ENCODE results near the gene UBL4B.
"Not testable (repeated sequence)": the region's sequence is repeated elsewhere in the genome, so short reads cannot be mapped to it uniquely, and the experiment has no call there.

The UBL4B gene

DNA sequence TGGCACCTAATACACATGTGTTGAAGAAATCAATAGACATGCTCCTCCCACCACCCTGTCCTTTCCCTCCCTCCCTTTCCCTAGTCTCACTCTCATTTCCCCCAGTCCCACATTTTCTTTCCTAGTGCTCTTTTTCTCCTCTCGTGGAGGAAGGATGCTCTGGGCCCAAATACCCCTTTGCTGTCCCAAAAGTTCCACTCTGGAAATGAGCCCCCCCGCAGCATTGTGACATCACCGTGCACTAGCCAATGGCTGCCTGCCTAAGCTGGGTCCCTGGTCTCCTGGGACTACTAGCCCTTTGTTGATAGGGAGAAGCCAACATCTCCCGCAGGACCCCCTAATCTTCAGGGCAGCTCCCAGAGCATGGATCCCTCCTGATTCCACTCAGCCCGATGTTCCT is at the start of gene UBL4B:
TSS of gene UBL4B (plus strand) at position 301 of the 400 bp plus-strand sequence. CDS start at position 393, 92 bp downstream.
- no peak for DNase-seq (ENCODE audit: low read depth in 3 of 3)

GRCh38 chr1:110062612-110063011 is 49.6 kb upstream of the UBL4B start:
- no peak for DNase-seq (ENCODE audit: low read depth in 3 of 3)

- no peak for DNase-seq (ENCODE audit: low read depth in 3 of 3)
Observed at GRCh38 chr1:110063781-110064180, 48.5 kb upstream of the UBL4B start.

- DNase-seq (ENCODE audit: low read depth in 3 of 3), result no peak
Observed at GRCh38 chr1:110064576-110065337, 47.5 kb upstream of the UBL4B start.

GRCh38 chr1:110065841-110066240 is 46.4 kb upstream of the UBL4B start:
- DNase-seq (ENCODE audit: low read depth in 3 of 3), result no peak

GRCh38 chr1:110067479-110067892 is 44.8 kb upstream of the UBL4B start:
- no peak for DNase-seq (ENCODE audit: low read depth in 3 of 3)

DNA sequence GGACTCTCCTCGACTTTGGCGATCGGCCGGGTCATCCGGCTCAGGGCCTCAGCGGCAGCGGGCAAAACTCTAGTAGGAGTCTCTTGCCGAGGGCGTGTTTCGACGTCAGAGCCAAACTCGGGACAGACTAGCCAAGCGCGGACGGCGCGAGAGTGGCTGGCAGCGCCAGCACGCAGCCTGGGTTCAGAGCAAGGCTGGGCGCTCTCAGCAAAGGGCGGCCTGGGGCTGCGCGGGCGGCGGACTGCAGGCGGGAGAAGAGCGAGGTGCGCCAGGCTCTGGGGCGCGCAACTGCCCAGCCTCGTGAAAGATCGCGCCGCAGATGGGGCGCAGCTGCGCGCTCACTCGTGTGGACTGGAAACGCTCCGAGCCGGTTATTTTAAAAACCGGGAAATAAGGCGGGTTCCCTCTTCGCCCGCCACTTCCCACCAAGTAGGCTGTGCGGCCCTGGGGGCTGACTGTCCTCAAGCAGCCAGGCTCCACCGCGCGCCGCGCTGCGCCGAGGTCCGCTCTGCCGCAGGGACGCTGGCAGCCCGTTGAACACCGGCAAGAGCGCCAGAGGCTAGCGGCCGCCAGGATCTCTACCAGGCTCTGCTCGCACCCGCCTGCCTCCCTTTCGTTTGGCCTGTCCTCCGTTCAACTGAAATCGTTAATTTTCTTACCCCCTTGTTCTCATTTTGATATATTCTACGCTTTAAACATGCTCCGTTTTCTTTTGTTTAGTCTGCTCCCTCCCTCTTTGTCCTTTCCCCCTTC is 44.2 kb upstream of the UBL4B start:
- no peak for DNase-seq (ENCODE audit: low read depth in 3 of 3)

GRCh38 chr1:110068646-110069403 is 43.4 kb upstream of the UBL4B start:
- no peak for DNase-seq (ENCODE audit: low read depth in 3 of 3)

- no peak for DNase-seq (ENCODE audit: low read depth in 3 of 3)
Observed at GRCh38 chr1:110069404-110070281, 42.6 kb upstream of the UBL4B start.

DNA sequence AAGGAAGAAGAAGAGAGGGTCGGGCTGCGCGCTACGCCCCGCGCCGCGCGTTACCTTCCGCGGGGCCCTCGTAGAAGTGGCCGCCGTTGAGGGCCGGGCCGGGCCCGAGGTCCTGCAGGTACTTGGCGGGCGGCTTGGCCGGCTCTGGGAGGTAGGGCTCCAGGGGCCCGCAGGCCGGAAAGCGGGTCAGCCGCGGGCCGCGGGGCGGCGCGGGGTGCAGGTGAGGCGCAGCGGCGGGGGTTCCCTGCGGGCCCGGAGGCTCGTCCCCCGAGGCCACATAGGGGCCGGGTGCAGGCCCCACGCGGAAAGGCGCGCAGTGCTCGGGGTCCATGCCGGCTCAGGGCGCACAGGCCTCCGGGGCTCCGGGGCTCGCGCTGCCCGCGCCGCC is 42.0 kb upstream of the UBL4B start:
- no peak for DNase-seq (ENCODE audit: low read depth in 3 of 3)

- DNase-seq (ENCODE audit: low read depth in 3 of 3), result no peak
Observed at GRCh38 chr1:110070671-110071242, 41.5 kb upstream of the UBL4B start, which contains the start of gene ALX3. ALX3 (minus strand) TSS chr1:110070672; CDS start chr1:110070612, 60 bp downstream.

GRCh38 chr1:110074166-110074565 is 38.1 kb upstream of the UBL4B start:
- DNase-seq (ENCODE audit: low read depth in 3 of 3), result no peak

- no peak for DNase-seq (ENCODE audit: low read depth in 3 of 3)
Observed at GRCh38 chr1:110076789-110077500, 35.3 kb upstream of the UBL4B start.

GRCh38 chr1:110079995-110080394 is 32.2 kb upstream of the UBL4B start:
- not testable (repeated sequence) for DNase-seq (ENCODE audit: low read depth in 3 of 3)

GRCh38 chr1:110081061-110081460 is 31.2 kb upstream of the UBL4B start:
- DNase-seq (ENCODE audit: low read depth in 3 of 3), result no peak

DNA sequence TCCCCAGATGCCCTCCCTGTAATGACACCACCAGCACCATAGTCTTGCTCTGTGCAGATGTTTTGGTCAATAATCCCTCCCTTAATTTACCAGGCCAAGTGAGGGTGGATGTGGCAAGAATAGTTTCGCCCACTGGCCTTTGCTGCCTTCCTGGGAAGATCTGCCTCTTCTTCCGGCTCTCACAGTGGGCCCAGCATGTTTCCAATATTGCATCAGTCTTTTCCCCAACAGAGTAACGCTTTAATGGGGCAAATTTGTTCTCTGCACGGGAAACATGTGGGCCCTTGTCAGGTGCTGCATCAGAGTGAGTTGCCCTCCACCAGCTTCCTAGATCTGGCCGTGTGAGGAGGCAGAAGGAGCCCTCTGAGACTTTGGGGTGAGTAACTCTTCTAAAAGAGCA is 29.8 kb upstream of the UBL4B start:
- DNase-seq (ENCODE audit: low read depth in 3 of 3), result no peak

- DNase-seq (ENCODE audit: low read depth in 3 of 3), result no peak
Observed at GRCh38 chr1:110083061-110083865, 29.0 kb upstream of the UBL4B start.

DNA sequence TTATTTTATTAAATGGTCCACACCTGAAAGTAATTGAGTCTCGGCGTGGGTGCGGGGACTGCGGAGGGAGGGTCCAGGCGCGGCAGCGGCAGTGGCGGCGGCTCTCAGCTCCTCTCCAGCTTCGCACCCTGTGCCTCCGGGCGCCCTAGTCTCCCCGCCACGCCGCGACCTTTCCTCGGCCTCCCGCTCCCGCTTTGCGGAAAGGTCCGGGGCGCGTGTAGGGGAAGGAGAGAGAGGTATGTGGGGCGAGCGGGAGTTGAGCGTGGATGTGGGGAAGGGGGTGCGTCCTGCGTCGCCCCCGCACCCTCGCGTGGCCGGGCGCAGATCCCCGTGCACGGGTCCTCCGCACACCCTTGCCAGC is 28.4 kb upstream of the UBL4B start:
- DNase-seq (ENCODE audit: low read depth in 3 of 3), result no peak

GRCh38 chr1:110084227-110085078 is 27.8 kb upstream of the UBL4B start:
- DNase-seq (ENCODE audit: low read depth in 3 of 3), result no peak

Measured in stimulated activated CD4-positive, alpha-beta T cell treated with anti-CD3 and anti-CD28 coated beads, TNF-alpha, amount 100 ng/mL, for 4 hours (primary cell).